ENCODE data around the gene PXDN.

DNA sequence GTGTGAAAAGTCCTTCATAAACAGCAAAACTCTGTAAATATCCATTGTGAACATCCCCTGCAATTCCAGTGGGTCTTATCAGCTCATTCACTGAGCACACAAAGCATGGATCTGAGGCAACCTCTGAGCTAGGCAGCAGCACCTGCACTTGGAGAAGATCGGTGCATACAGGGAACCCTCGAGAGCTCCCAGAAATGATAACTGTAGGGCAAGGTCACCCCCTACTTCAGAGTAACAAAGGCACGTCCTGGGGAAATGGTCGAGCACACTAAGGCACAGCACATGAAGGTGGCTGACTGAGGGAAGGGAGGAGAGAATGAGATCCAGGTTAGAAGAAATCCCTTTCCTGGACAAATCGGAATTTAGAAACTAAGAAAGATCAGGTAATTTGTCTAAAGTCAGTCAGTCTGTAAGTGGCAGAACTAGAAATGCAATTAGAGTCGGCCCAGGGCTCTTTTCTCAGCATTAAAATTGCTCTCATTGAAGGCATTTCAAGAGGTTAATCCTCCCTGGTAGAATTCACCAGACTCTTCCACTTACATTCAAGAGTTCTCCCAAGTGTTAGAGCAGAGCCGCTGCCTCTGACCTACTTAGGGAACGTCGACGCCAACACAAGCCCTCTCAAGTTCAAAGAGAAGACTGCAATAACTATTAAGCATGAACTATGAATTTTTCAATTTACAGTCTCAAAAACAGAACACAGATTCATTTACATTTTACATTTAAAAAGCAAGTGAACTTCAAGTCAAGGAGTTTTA, 45.9 kb downstream of the PXDN start:
- TF ChIP-seq CTCF (conservative IDR thresholded peaks at IDR 0.05 in 1 of 2, IDR thresholded peaks at IDR 0.05 in 1 of 2; ENCODE audit: extremely low read depth in 1 of 2, insufficient read depth in 1 of 2, low read depth in 1 of 2, low read length in 2 of 2) = no peak
- no peak for TF ChIP-seq EZH2 (IDR thresholded peaks at IDR 0.05; ENCODE audit: borderline replicate concordance, low read length)

All from mammary epithelial cell (primary cell).